ENCODE results near the gene XYLT1.

DNA sequence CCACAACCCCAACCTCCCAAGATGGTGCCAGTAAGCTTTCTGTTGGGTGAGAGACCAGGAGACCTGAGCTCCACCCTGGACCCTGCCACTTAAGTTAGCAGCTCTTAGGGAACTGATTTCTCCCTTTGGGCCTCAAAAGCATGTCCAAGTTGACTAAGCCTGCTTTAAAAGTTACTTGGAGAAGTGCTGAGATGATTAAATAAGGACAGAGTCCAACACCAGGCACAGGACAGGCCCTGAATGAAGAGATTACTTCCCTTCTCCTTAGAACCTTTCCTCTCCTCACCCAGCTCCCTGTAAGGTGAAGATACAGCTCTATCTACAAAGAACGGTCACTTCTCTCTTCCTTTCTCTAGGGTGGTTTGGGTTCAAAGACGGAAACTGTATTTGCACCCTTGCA, 162.6 kb downstream of the XYLT1 start:
- TF ChIP-seq FOXA1 (IDR thresholded peaks at IDR 0.05) (no peak), TARDBP (IDR thresholded peaks at IDR 0.05) (no peak), ELF4 (IDR thresholded peaks at IDR 0.05) (no peak), L3MBTL2 (conservative IDR thresholded peaks at IDR 0.05) (no peak), FOXM1 (IDR thresholded peaks at IDR 0.05; ENCODE audit: borderline replicate concordance) (no peak), BHLHE40 (IDR thresholded peaks at IDR 0.05; ENCODE audit: borderline replicate concordance) (no peak), ARNT (IDR thresholded peaks at IDR 0.05) (no peak)
